Testis (tissue), 3 donors: ENCODE data around the gene SERPINA12. TPM values are rescaled to one million over a fixed set of nuclear protein-coding genes. Genes with fewer than 3 reads are reported as not detected.

ENCODE experiments used
- DNase-seq: peaks from one replicate; pipeline ENCODE4 v3.0.0-alpha.2; 2019
- H3K27ac ChIP-seq, 2 donors: fragments of 200-600 bp; sonication (generic); one replicate each; pipeline ENCODE4 v1.5.1; 2019
- H3K27me3 ChIP-seq: fragments of 200-600 bp; sonication (generic); one replicate; pipeline ENCODE4 v1.5.1; 2019
- H3K36me3 ChIP-seq: fragments of 200-600 bp; sonication (generic); one replicate; pipeline ENCODE4 v1.5.1; 2017; ENCODE audit warnings: low read depth; ENCODE audit errors: missing control alignments
- H3K4me1 ChIP-seq: fragments of 200-600 bp; sonication (generic); one replicate; pipeline ENCODE4 v1.5.1; 2019
- H3K4me3 ChIP-seq, 2 donors: fragments of 200-600 bp; sonication (generic); one replicate each; pipeline ENCODE4 v1.5.1; 2017 to 2019
- H3K9me3 ChIP-seq: fragments of 200-600 bp; sonication (generic); one replicate; pipeline ENCODE4 v1.5.1; 2017
- CTCF ChIP-seq, 3 experiments: fragments of 450-650 bp in 2 of 3; fragments of 200-600 bp in 1 of 3; sonication (generic) in 1 of 3; IDR thresholded peaks; one replicate each; pipeline ENCODE4 v1.5.1; 2016 to 2019; ENCODE audit warnings: antibody characterized with exemption in 3 of 3, mild to moderate bottlenecking in 2 of 3, moderate library complexity in 1 of 3
- POLR2A ChIP-seq: fragments of 450-650 bp; IDR thresholded peaks from one replicate; pipeline ENCODE4 v1.6.1; 2017; ENCODE audit warnings: antibody characterized with exemption, mild to moderate bottlenecking, moderate library complexity
- WGBS, 2 donors: methylation state at CpG; one replicate each; pipeline ENCODE4 v1.1.5; 2018; 5-methylcytosine and 5-hydroxymethylcytosine counted together
- intact Hi-C: fragments of 100-400 bp; cut with DNase I; formaldehyde crosslinking; loops from one replicate; pipeline ENCODE4 v1.15.1; 2023; ENCODE audit warnings: low total_unique reads
- polyA plus RNA-seq: library from polyadenylated mRNA; stranded (reverse); fragments of 350-450 nt; fragmentation: Illumina TruSeq; extraction: RNeasy Lipid Tissue Mini Kit (QIAGEN cat#74804); gene quantifications from one replicate; pipeline ENCODE4 v1.2.3, GENCODE V29; 2014; ENCODE audit warnings: low read depth, low replicate concordance; ENCODE audit not compliant: insufficient read depth
- total RNA-seq, 2 donors: library from RNA; depleted of rRNA; stranded (reverse); fragments of >200 nt; gene quantifications; one replicate each; pipeline ENCODE4 v1.2.3, GENCODE V29; 2016

The SERPINA12 gene
- total and polyA plus RNA-seq, 3 donors from 2014 or later = 0.25 to 0.47 TPM; not detected in 1

- H3K4me1 ChIP-seq = no peaks in the 10 kb centered on the region
- intact Hi-C loops = no loop called here
- H3K27me3 ChIP-seq = no peaks in the 10 kb centered on the region
- no peaks in the 10 kb centered on the region for H3K9me3 ChIP-seq
- no peak for DNase-seq
- no peaks in the 10 kb centered on the region for H3K36me3 ChIP-seq
- 56 to 70% methylated on average over 1 to 2 of the region's 2 CpGs for WGBS, 2 donors
- TF ChIP-seq CTCF (IDR thresholded peaks at IDR 0.05) (no peak), POLR2A (no peak)
- no peak overlapping the region for H3K4me3 ChIP-seq
- no peak overlapping the region for H3K27ac ChIP-seq
Observed at GRCh38 chr14:94499673-94500072, 9.6 kb downstream of the SERPINA12 start.

GRCh38 chr14:94498215-94498614 is 11.1 kb downstream of the SERPINA12 start:
- H3K4me1 ChIP-seq = no peaks in the 10 kb centered on the region
- H3K27ac ChIP-seq = no peak overlapping the region
- no peak overlapping the region for H3K4me3 ChIP-seq
- intact Hi-C loops = no loop called here
- DNase-seq = no peak
- H3K9me3 ChIP-seq = no peaks in the 10 kb centered on the region
- H3K27me3 ChIP-seq = no peaks in the 10 kb centered on the region
- 74 to 85% methylated on average over 3 of the region's 3 CpGs for WGBS, 2 donors
- no peak for TF ChIP-seq POLR2A
- H3K36me3 ChIP-seq = no peaks in the 10 kb centered on the region

DNA sequence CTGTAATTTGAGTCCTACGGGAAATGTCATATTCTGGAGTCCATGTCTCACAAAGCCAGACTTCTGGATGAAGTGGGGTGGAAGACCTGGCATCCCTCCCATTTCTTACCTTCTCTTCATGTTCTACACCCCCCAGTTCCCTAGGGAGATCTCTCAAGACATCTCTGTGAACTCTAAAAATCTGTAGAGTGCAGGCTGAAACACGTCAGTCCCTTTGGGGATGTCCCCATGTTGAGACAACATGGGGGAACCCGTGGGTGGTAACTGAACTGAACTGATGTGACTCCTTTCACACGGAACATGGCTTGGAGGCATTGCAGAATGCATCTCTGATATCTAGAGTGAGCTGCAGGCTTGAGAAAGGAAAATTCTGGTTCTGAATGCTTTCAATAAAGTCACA is 15.2 kb downstream of the SERPINA12 start:
- Histone ChIP-seq H3K36me3 (no peaks in the 10 kb centered on the region), H3K4me3 (no peak overlapping the region), H3K4me1 (no peaks in the 10 kb centered on the region), H3K9me3 (no peaks in the 10 kb centered on the region), H3K27me3 (no peaks in the 10 kb centered on the region), H3K27ac (no peak overlapping the region)
- no peak for DNase-seq
- TF ChIP-seq CTCF (IDR thresholded peaks at IDR 0.05) (no peak), POLR2A (no peak)
- intact Hi-C loops = no loop called here
- 79 to 83% methylated on average over 4 of the region's 4 CpGs for WGBS, 2 donors

GRCh38 chr14:94491511-94491910 is 17.8 kb downstream of the SERPINA12 start:
- 69 to 72% methylated on average over 4 of the region's 4 CpGs for WGBS, 2 donors
- no peaks in the 10 kb centered on the region for H3K27me3 ChIP-seq

GRCh38 chr14:94489336-94489735 is 19.9 kb downstream of the SERPINA12 start:
- Histone ChIP-seq H3K9me3 (no peaks in the 10 kb centered on the region), H3K36me3 (no peaks in the 10 kb centered on the region), H3K27me3 (no peaks in the 10 kb centered on the region), H3K4me3 (no peak overlapping the region), H3K4me1 (peaks cover 11% of the 10 kb centered on the region), H3K27ac (no peak overlapping the region)
- 73 to 82% methylated on average over 10 to 11 of the region's 11 CpGs for WGBS, 2 donors
- intact Hi-C loops = no loop called here
- no peak for TF ChIP-seq POLR2A
- no peak for TF ChIP-seq CTCF (IDR thresholded peaks at IDR 0.05)
- DNase-seq = no peak

More at GRCh38 chr14:94491511-94491910, 17.8 kb downstream of the SERPINA12 start:
- DNase-seq = no peak
- no peaks in the 10 kb centered on the region for H3K36me3 ChIP-seq
- TF ChIP-seq CTCF (IDR thresholded peaks at IDR 0.05) (no peak), POLR2A (no peak)
- H3K4me1 ChIP-seq = peaks cover 4% of the 10 kb centered on the region
- no peak overlapping the region for H3K4me3 ChIP-seq
- H3K9me3 ChIP-seq = no peaks in the 10 kb centered on the region
- no peak overlapping the region for H3K27ac ChIP-seq
- intact Hi-C loops = no loop called here
